ENCODE results near the gene GRAP.
"Not testable (repeated sequence)": the region's sequence is repeated elsewhere in the genome, so short reads cannot be mapped to it uniquely, and the experiment has no call there.

Gene GRAP

DNA sequence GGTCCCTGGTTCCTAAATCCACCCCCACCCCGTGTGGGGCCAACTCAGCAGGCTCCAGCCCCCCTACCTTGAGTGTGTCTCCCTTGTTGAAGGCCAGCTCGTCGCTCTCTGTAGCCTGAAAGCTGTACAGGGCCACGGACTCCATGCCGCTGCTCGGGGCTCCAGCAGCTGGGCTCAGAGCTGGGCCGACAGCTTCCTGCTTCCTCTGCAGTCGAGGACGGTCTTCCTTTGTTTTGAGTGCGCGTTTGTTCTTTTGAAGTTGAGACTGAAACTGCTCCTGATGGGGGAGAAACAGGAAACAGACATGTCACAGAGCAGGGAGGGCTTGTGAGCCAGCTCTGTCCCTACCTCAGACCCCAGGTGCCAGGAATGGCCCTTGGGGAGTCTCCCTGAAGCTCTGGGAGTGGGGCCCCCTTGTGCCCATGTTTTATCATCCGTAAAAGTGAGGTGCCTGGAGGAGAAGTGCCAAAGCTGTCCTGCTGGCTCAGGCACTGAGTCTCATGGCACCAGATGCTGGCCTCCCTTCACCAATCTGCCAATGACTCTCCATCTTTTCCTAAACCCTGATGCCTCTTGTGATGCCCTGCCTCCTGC, at the start of gene GRAP:
GRAP (minus strand) TSS at position 176 of the 594 bp plus-strand sequence; CDS start at position 145, 31 bp downstream.
- not testable (repeated sequence) for DNase-seq

DNA sequence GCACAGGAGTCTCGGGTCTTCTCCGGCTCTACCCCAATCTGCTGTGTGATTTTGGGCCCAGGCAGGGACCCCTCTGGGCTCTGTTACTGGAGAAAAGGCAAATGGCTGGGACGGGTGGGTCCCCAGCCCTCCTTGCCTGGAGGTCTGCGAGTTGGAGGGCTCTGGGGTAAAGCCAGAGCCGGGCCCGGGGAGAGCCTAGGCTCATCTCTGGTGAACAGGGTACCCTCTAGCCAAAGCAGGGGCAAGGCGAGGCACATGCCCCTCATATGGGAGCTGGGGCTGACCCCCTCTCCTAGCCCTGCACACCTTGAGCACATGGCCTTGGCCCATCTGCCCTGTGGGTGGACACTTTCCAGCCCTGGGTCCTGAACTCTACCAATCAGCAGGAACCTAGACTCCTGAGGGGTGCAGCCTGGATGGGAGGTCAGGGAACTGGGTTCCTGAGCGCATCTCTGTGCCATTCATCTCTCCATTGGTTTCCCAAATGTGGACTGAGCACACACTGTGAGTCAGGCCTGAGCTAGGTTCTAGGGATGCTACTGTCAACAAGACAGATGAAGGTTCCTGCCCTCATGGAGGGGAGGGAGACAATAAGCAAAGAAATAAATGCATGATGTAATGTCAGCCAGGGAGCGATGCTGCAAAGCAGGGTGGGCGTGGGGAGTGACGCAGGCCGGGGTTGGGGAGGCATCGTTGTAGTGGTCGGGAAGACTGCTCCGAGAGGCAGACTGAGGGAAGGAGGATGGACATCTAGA, 47.1 kb upstream of the GRAP start:
- DNase-seq: not testable (repeated sequence)

DNA sequence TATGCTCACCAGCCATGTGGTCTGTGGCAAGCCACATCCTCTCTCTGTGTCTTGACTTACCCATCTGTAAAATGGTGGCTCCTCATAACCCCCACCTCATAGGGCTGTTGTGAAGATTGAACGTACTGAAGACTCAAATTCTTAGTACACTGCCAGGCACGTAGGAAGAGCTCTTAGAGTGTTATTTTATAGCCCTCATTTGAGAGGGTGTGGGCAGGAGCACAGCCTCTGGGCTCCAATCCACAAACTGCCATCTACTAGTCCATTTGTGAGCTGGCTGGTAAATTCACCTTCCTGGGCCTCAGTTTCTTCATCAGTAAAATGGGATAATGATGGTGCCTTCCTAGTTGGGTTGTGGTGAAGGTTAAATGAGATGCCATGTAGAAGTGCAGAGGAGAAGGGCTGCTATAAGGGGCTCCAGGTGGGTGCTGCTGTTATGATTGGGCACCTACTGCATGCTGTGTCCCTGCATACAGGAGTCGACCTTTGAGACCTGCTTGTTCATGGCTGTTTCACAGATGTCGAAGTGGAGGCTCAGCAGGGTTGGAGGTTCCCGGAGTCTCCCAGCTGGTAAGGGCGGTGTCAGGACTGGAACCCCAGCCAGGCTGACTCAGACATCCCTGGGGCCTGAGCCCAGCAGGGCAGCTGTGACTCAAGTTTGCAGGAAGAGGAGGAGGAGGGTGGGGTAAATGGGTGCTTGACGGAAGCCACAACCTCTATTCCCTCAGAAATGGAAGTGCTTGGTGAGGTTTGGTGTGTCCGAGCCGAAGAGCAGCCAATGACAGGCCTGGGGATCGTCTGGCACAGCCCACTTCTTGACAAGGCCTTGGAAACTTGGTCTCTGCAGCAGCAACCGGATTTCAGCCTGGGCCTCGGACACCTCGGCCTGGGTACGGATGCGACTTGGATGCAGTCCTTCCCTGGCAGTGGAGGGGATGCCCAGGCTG, 46.3 kb upstream of the GRAP start:
- DNase-seq: not testable (repeated sequence)

DNA sequence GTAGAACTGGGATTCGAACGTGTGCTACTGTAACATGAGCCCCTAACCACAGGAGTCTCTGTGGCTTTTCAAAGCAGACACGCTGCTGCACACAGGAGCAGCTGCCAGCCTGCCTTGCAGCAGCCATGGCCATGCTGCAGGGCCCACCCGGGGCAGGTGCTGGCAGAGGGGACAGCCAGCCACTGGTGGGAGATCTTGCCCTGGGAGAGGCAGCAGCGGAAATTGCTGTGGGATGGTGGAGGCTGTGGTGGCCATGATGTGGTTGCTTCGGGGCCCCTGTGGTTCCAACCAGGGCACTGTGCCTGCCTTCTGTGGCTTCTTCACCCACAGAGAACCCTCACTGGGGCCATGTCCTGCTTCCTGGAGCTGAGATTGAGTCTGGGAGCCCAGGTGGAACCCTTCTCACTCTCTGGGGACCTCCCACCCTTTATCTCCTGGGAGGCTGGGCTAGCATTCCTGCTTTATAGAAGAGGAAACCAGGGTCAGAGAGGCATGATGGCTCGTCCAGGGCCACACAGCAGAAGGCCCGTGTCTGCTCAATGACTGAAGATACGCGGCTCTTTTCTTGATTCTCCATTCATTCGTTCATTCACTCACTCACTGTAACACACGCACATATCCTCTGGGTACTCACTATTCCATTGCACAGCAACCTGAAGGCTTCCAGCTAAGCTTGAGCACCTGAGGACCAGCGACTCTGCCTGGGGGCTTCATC, 43.5 kb upstream of the GRAP start:
- not testable (repeated sequence) for DNase-seq

DNA sequence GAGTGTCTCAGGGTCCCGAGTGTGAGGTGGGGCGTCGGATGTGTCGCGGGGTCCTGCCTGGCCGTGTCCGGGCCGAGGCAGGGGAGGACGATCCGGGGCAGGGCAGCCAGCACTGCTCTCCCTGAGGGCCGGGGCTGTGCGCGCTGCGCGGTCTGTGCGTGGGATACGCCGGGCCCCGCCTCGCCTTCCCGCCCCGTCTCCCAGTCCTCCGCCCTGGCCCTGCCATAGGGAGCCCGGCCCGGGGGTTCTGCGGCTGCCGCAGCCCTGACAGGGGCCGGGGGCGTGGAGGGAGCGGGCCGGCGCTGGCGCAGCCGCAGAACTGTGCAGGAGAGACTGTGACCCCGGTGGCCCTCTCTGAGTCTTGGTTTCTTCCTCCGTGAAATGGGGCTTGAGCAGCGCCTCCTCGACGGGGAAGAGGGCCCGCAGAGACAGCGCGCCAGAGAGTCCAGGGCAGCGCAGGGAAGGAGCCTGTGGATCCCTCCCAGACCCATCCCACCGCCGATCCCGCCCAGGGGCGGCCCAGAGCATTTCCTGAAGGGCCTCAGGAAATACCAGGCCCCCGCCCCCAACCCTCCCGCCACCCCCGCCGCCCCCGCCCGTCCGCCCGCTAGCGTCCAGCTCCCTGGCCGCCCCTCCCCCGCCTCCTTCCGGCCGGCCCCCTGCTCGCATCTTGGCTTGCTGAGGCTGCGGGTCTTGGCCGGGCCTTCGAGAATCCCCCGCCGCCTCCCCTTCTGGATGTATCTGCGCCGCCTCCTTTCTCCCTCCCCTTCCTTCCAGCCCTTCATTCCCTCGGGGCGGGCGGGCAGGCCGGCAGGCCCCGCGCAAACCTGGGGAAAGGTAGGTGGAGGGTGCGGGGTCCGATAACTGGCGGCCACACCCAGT, 42.3 kb upstream of the GRAP start:
- not testable (repeated sequence) for DNase-seq

GRCh38 chr17:19077386-19077785, 30.6 kb upstream of the GRAP start:
- DNase-seq: not testable (repeated sequence)

- DNase-seq: not testable (repeated sequence)
These were observed 29.8 kb upstream of the GRAP start for GRCh38 chr17:19076398-19077192.

DNA sequence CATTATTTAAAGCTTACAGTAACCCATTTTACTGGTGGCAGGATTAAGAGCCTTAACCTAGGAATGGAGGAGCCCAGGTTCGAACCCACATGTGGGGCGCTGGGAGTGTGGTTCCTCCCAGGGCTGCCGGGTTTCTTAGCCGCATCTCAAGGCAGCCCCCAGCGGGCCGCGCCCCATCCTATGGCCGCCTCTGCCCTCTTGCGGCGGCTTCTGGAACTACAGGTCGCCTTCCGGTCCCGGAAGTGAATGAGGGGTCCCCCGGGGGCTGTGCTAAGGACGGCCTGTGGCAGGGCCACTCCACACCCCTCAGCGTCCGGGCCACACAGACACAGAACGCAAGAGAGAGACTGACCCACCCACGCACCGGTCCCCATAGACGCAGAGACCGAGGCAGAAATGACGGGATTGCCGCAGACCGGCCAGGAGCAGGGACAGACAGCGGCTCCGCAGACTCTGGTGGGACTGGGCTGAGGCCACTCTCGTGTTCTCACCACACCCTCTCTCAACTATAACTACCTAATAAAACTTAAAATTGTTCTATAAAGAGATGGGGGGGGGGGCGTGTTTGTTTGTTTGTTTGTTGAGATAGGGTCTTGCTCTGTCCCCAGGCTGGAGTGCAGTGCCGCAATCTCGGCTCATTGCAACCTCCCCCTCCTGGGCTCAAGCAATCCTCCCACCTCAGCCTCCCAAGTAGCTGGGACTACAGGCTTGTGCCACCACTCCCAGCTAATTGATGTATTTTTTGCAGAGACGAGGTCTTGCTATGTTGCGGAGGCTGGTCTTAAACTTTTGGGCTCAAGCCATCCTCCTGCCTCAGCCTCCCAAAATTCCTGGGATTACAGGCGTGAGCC, 23.8 kb upstream of the GRAP start:
- DNase-seq: not testable (repeated sequence)

GRCh38 chr17:19064378-19064777, 17.6 kb upstream of the GRAP start:
- DNase-seq: not testable (repeated sequence)

DNA sequence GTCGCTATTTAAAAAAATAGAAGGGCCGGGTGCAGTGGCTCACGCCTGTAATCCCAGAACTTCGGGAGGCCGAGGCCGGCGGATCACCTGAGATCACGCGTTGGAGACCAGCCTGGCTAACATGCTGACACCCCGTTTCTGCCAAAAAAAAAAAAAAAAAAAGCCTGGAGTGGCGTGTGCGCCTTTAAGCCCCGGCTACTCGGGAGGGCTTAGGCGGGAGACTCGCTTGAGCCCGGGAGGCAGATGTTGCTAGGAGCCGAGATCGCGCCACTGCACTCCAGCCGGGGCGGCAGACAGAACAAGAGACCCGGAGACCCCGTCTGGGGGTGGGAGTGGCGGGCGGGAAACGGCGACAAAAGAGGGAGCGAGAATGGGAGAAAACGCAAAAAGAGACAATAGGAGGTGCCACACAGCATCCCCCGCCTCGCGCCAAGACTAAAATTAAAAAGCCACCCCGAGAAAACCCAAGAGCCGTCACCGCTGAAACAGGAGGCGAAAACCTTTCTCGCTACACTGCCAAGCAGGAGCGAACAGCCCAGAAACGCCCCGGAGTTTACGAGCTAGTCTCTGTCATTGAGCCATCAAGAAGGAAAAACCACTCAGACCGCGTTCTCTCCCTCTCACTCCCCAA, 16.7 kb upstream of the GRAP start:
- not testable (repeated sequence) for DNase-seq

GRCh38 chr17:19062718-19063325, 16.1 kb upstream of the GRAP start:
- DNase-seq: not testable (repeated sequence)

- not testable (repeated sequence) for DNase-seq
These were observed 15.4 kb upstream of the GRAP start for GRCh38 chr17:19062009-19062717.

DNA sequence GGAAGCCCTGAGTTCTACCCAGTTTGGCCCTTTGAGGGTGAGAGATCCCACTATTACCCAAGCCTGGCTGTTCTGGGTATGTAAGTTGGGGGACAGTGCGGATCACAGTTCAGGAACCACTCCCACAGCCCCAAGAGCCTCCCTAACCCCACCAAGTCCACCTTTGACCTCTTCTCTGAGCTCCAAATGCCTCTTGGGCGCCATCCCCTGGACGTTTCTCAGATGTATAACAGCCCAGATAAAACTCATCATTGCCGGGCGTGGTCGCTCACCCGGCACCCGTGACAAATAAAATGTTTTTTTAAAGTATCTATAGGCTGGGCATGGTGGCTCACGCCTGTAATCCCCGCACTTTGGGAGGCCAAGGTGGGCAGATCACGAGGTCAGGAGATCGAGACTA, 8.7 kb upstream of the GRAP start:
- not testable (repeated sequence) for DNase-seq

GRCh38 chr17:19048826-19049225, 2.1 kb upstream of the GRAP start:
- not testable (repeated sequence) for DNase-seq

DNA sequence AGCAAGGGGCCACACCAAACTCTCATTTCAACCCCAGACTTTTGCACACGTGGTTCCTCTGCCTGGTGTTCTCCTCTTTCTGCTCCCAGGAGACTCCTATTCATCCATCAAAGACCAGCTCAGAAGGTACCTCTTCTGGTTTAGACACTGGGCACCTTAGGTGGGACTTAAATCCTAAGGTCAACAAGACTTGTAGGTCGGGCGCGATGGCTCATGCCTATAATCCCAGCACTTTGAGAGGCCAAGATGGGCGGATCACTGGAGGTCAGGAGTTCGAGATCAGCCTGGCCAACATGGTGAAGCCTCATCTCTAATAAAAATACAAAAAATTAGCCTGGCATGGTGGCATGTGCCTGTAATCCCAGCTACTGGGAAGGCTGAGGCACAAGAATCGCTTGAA, 753 bp upstream of the GRAP start:
- not testable (repeated sequence) for DNase-seq

DNA sequence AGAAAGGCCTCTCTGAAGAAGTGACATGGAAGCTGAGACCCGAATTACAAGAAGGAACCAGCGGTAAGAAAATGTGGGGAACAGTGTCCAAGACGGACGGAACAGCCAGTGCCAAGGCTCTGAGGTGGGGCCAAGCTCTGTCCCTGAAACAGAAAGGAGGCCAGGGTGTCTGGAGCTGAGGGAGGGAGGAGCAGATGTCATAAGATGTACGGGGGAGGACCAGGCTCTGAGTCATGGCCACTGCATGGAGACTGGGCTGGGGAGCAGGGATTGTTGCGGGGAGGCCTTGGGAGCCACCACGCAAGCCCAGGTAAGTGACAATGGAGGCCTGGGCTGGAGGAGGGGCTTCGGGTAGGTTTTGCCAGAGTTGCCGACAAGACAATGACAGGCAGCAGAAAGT, 2.1 kb downstream of the GRAP start:
- not testable (repeated sequence) for DNase-seq

GRCh38 chr17:19043032-19043431, 3.7 kb downstream of the GRAP start:
- DNase-seq: not testable (repeated sequence)

GRCh38 chr17:19042369-19042768, 4.4 kb downstream of the GRAP start:
- DNase-seq: not testable (repeated sequence)
